K562 (cell line): ENCODE results near the gene SLC2A8. TPM values are rescaled to one million over a fixed set of nuclear protein-coding genes. Genes with fewer than 3 reads are reported as not detected.

Source experiments
- ATF3 ChIP-seq, 2 experiments: fragments of 450-650 bp in 1 of 2; sonication (generic) in 1 of 2; formaldehyde crosslinking in 1 of 2; IDR thresholded peaks in 1 of 2; conservative IDR thresholded peaks in 1 of 2; 2 replicates each; pipeline versions ENCODE4 v1.6.1 to v1.8.1; 2016 to 2023; ENCODE audit warnings: mild to moderate bottlenecking in 2 of 2, moderate library complexity in 2 of 2, inconsistent platforms in 1 of 2, missing genetic modification reagents in 1 of 2
- BRD4 ChIP-seq: fragments of 200-600 bp; sonication (generic); IDR thresholded peaks from 2 replicates; pipeline ENCODE4 v1.6.1; 2017; ENCODE audit warnings: inconsistent platforms
- CLOCK ChIP-seq: fragments of 250-450 bp; sonication (Bioruptor Pico); IDR thresholded peaks from 2 replicates; pipeline ENCODE4 v1.4.0; 2020; ENCODE audit warnings: mild to moderate bottlenecking, moderate library complexity, borderline replicate concordance
- ELF4 ChIP-seq: fragments of 450-650 bp; formaldehyde crosslinking; IDR thresholded peaks from 2 replicates; pipeline ENCODE4 v1.4.0; 2022; ENCODE audit warnings: missing genetic modification characterization
- ETV5 ChIP-seq: sonication (generic); formaldehyde crosslinking; IDR thresholded peaks from 2 replicates; pipeline ENCODE4 v1.4.0; 2020; ENCODE audit warnings: low read depth, mild to moderate bottlenecking, missing genetic modification reagents
- FOXK2 ChIP-seq, 2 experiments: fragments of 450-650 bp; IDR thresholded peaks in 1 of 2; conservative IDR thresholded peaks in 1 of 2; 2 replicates each; pipeline ENCODE4 v1.6.1; 2016; ENCODE audit warnings: low read depth in 2 of 2, mild to moderate bottlenecking in 1 of 2
- NELFE ChIP-seq: IDR thresholded peaks from 2 replicates; pipeline ENCODE4 v1.6.1; 2011; ENCODE audit warnings: mild to moderate bottlenecking; ENCODE audit not compliant: insufficient read depth, insufficient read length
- NONO ChIP-seq, 2 experiments: fragments of 200-400 bp in 1 of 2; fragments of 450-650 bp in 1 of 2; formaldehyde crosslinking in 1 of 2; IDR thresholded peaks; 2 replicates each; pipeline ENCODE4 v1.6.1; 2017; ENCODE audit warnings: low read depth in 2 of 2, mild to moderate bottlenecking in 2 of 2, moderate library complexity in 2 of 2, low read length in 1 of 2
- PTTG1 ChIP-seq: fragments of 450-650 bp; IDR thresholded peaks from 2 replicates; pipeline ENCODE4 v1.6.1; 2016; ENCODE audit warnings: low read depth, mild to moderate bottlenecking, missing genetic modification characterization, missing compliant biosample characterization
- RBM17 ChIP-seq: fragments of 200-400 bp; formaldehyde crosslinking; IDR thresholded peaks from 2 replicates; pipeline ENCODE4 v1.6.1; 2017; ENCODE audit warnings: low read depth, mild to moderate bottlenecking, low read length, borderline replicate concordance
- SIRT6 ChIP-seq: IDR thresholded peaks from one replicate; pipeline ENCODE4 v1.6.1; 2012; ENCODE audit warnings: low read depth, mild to moderate bottlenecking, control low read depth, inconsistent platforms, low read length, moderate library complexity
- STAT5A ChIP-seq: IDR thresholded peaks from 2 replicates; pipeline ENCODE4 v1.6.1; 2012; ENCODE audit warnings: low read length, inconsistent platforms, borderline replicate concordance
- XRCC3 ChIP-seq: fragments of 450-650 bp; IDR thresholded peaks from 2 replicates; pipeline ENCODE4 v1.6.1; 2017; ENCODE audit warnings: mild to moderate bottlenecking, moderate library complexity
- ZKSCAN3 ChIP-seq: fragments of 250-450 bp; sonication (Bioruptor Pico); IDR thresholded peaks from 2 replicates; pipeline ENCODE4 v1.4.0; 2020
- ZNF507 ChIP-seq: conservative IDR thresholded peaks from 2 replicates; pipeline ENCODE4 v1.6.1; 2017; ENCODE audit warnings: missing genetic modification characterization, missing compliant biosample characterization
- ZNF644 ChIP-seq: fragments of 200-800 bp; sonication (Bioruptor generic); IDR thresholded peaks from 2 replicates; pipeline ENCODE4 v1.6.1; 2016; ENCODE audit warnings: low read depth, missing genetic modification characterization, missing compliant biosample characterization
- polyA plus RNA-seq, 8 experiments: library from polyadenylated mRNA; depleted of rRNA in 4 of 8; stranded (reverse) in 5 of 8; unstranded in 3 of 8; fragments of >200 nt; fragmentation: Nextera tagmentation in 2 of 8; fragmentation: Illumina TruSeq in 1 of 8; extraction: Ambion mirVana in 2 of 8; extraction: Trizol in 1 of 8; gene quantifications; 2 replicates each; pipeline versions ENCODE4 v1.2.1 to v1.2.3, GENCODE V29; 2011 to 2014; ENCODE audit warnings: inconsistent platforms in 1 of 8, missing spikeins in 1 of 8
- total RNA-seq, 7 experiments: library from RNA; depleted of rRNA in 6 of 7; stranded (reverse); fragments of >200 nt in 6 of 7; fragmentation: Illumina TruSeq in 2 of 7; extraction: Trizol in 2 of 7; gene quantifications; 2 replicates each; pipeline versions ENCODE4 v1.2.1 to v1.2.3, GENCODE V29; 2011 to 2021; ENCODE audit warnings: low replicate concordance in 1 of 7

The SLC2A8 gene
- total and polyA plus RNA-seq, 9 of the 15 experiments (the other 6 are each of a cell fraction or from before 2014, with no cell fraction given), result 0.13 to 12.9 (median 5.2) TPM

- TF ChIP-seq PTTG1 (tag) (no peak), ZNF644 (tag) (no peak), NELFE (no peak), SIRT6 (peak; percentile 26), ZKSCAN3 (CRISPR knock-in tag) (no peak), ATF3 (IDR thresholded peaks at IDR 0.05) (0 out of 2 replicates have a peak, but pooled peaks have one; percentile 19), ATF3 (CRISPR knock-in tag; conservative IDR thresholded peaks at IDR 0.05) (no peak), NONO (IDR thresholded peaks at IDR 0.05; ENCODE audit: low read depth in 2 of 2, low read length in 1 of 2) (no peak), BRD4 (no peak), CLOCK (no peak), ELF4 (CRISPR knock-in tag) (0 out of 2 replicates have a peak, but pooled peaks have one; percentile 4), XRCC3 (no peak), STAT5A (no peak), RBM17 (no peak), ETV5 (no peak), ZNF507 (tag) (no peak), FOXK2 (conservative IDR thresholded peaks at IDR 0.05 in 1 of 2, IDR thresholded peaks at IDR 0.05 in 1 of 2; ENCODE audit: low read depth in 2 of 2) (no peak)
Measured at GRCh38 chr9:127446713-127447415, 49.9 kb downstream of the SLC2A8 start (continued).
